ENCODE data around the gene CYB5R4.
A peak's percentile ranks its signal among the peaks of the same experiment; 100 is the strongest.
"Not testable (repeated sequence)": the region's sequence is repeated elsewhere in the genome, so short reads cannot be mapped to it uniquely, and the experiment has no call there.

Gene CYB5R4

DNA sequence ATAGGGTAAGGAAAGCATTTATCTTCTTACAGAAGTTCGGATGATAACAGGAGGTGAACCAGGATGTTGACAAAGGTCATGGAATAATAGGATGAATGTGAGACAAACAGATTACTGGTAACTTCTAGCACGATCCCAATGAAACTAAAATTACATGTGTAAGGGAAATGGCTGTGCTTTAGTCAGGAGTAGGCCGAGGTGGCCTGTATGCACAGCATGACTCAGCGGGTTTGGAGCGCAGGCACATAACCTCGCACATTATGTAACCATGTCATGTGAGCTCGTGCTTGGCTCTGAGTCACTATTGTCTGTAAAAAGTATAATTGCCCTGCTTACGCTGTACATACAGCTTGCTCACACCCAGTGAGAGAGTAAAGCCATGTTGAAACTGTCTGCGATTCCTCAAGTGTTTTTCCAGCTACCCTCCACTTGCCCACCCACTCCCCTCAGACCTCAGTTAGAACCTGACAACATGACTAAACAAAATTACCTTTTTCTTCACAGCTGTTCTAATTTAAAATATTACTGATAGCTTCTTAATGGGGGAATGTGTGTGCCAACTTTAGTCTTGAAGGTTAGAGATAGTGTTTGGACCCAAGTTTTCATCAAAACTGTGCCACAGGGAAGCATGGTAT is 8.2 kb downstream of the CYB5R4 start:
- DNase-seq = no peak

DNA sequence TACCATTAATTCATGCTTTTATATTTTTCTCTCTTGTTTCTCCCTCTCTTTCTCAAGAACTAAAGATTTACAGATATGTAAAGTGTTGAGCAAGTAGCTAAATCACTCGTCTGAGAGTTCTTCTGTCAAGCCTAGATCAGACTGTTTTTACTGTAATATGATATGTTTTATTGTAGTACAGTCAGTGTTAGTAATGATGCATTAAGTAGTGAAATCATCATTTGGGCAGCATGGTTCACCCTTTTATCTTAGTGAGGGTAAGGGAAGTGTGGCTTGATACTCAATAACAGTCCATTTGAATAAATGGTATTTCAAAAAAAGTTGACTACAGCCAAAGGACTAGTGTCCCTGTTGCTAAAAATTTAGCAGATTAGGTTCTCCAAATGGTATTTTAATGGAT is 9.2 kb downstream of the CYB5R4 start:
- DNase-seq = no peak

DNA sequence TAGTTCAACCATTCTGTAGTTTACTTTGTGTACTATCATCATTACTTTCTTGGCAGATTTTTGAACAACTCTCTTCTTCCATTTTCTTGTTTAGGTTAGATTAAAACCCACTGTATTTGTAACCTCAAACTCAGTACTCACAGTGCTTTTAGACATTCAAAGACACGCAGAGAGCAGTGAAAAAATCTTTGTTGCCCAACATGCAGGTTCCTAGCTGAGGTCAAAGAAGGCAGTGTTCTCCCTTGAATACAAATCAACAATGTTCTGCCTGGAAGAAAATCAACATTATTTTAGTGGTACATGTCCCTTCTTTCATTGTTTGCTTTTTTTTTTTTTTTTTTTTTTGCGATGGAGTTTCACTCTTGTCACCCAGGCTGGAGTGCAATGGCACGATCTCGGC is 11.2 kb downstream of the CYB5R4 start:
- no peak for DNase-seq

DNA sequence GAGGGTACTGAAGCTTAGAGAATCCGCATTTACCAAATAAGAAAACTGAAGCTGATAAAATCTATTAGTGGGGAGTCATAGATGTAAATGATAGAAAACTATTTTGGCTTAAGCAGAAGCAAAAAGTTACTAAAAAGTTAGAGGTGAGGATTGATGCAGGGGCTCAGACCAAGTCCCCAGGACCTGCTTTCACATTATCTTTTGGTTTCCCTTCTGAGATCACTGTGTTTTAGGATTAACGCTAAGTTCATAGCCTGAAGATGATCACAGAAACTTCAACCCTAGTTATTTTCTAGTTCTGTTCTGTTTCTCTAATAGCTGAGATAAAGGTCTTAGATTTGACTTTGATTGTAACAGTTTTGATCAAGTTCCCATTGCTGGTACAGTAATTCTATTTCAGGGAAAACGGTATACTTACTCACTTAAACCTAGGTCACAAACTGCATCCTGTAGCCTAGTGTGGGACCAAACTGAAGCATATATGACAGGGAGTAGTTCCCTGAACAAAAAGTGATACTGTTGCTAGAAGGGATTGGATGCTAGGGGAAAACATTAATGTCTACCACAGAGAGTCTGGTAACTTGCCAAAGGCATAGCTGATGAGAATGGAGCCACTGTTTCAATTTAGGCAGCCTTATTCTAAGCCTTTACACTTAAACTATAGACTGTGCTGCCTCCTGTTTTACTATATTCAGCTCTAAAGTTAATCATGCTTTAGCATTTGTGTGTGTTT is 13.1 kb downstream of the CYB5R4 start:
- DNase-seq = no peak

DNA sequence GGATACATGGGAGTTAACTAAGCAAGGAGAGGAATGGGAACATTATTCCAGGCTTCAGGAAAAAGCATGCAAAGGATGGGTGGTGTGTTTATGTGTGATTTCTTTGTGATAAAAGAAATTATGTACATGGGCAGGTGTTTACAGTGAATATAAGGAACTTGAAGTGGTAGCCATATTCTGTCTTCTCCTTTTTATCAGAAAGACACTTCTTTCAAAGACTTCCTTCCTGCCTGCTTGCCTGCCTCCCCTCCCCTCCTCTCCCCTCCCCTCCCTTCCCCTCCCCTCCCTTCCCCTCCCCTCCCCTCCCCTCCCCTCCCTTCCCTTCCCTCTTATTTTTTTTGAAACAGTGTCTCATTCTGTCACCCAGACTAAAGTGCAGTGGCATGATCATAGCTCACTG is 14.4 kb downstream of the CYB5R4 start:
- no peak for DNase-seq

DNA sequence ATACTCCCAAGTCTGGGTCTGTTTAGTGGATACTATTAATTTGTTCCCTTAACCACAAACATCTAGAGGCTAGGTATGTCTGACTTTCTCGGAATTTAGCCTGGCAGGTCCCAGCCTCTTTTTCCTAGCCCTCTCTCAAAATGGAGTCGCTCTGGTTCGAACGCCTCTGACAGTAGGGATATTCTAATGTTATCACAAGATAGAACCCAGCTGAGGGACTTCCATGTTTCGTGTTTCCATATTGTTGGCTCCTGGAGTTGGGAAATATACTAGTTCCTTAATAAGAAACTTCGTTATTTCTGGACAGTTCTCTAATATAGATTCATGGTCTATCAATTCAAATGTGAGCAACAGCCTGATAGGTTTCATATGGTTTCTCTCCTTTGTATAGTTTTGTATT is 16.4 kb downstream of the CYB5R4 start:
- DNase-seq = no peak

DNA sequence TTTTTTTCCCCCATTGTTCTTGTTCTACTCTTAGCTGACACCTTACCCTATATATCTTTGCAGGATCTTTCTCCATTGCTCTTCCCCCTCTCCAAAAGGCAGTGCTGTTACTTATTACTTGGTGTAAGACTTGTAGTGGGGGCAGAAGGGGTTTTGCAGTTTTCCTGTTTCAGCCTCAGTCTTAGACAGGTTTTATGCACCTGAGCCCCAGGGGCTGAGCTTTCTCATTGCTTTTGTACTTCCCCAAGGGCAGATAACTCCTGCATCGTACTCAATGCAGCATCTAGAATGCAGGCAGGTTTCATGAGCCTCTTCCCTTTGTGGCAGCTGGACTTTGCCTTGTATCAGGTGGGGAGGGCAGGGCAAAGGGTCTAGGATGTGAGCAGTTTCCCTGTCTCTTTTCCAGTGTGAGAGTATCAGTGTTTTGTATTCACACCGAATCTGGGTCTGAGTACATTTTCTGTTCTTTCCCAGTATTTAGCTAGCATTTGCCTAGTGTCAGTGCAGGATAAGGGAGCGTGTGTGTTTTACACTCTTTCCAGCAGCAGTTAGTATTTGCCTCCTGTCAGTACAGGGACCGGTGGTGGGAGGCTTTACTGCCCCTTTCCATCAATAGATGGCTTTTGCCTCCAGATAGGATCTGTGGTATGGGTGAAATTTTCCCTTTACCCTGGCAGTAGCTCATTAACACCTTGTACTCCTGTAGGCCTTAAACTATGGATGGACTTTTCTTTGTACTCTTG is 19.6 kb downstream of the CYB5R4 start:
- no peak for DNase-seq

DNA sequence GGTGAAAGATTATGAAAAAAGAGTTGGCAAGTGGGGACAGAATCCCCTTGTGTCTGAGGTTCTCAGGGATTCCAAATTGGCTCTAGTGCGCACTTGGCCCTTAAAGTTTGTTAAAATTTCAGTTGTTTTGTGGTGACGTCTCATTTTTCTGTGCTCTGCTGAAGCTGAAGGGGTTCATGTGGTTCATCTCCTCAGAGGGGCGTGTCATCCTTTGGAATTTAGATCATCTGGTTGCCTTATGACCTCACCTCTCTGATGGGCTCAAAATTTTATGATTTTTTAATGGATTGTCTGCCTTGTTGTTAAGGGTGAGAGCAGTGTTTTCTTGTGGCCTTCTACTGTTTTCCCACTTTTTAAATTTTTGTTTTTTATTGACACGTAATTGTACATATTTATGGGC is 20.3 kb downstream of the CYB5R4 start:
- no peak for DNase-seq

DNA sequence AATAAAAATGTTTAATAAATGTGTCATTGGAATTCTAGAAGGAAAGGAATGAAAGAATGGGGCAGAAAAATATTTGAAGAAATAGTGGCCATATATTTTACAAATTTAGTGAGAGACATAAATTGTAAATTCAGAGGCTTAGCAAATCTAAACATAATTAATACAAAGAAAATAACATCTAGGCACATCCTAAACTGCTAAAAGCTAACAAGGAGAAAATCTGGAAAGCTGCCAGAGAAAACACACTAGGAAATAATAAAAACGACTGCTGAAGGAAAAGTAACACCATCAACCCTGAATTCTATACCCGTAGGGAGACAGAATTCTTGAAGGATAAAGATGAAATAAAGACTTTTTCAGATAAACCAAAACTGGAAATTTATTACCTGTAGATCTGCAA is 23.8 kb downstream of the CYB5R4 start:
- DNase-seq = no peak

DNA sequence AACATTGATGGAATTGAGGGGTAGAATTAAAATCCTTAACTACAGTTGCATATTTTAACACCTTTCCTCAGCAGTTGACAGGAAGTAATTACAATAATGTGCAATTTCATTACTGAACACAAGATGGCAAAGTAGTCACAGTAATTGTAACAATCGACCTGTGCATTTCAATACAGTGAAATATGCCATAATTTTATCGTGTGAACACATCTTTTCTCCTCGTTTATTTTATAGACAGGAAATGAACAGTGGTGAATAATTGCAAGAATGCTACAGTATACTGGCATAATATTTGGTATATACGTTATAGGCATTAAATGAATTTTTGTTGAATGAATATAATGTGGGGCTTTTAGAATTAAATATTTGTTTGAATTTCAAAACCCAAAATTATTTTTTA is 25.0 kb downstream of the CYB5R4 start:
- peak; percentile 36 for DNase-seq

DNA sequence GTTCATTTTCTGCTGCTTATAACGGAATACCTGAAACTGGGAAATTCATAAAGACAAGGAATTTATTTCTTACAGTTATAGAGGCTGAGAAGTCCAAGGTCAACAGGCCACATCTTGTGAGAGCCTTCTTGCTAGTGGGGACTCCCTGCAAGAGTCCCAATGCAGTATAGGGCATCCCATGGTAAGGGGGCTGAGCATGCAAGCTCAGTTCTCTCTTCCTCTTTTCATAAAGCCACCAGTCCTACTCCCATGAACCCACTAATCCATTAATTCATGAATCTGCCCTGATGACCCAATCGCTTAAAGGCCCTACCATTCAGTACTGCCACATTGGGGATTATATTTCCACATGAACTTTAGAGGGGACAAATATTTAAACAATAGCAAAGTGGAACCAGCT is 26.5 kb downstream of the CYB5R4 start:
- DNase-seq = no peak

DNA sequence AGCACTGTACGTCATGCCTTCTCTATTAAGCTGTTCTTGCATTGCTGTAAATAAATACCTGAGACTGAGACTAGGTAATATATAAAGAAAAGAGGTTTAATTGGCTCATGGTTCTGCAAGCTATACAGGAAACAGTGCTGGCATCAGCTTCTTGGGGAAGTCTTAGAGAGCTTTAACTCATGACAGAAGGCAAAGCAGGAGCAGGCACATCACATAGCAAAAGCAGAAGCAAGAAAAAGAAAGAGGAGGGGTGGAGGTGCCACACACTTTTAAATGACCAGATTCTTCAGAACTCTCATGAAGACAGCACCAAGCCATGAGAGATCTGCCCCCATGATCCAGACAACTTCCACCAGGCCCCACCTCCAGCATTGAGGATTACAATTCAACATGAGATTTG is 30.1 kb downstream of the CYB5R4 start:
- no peak for DNase-seq

DNA sequence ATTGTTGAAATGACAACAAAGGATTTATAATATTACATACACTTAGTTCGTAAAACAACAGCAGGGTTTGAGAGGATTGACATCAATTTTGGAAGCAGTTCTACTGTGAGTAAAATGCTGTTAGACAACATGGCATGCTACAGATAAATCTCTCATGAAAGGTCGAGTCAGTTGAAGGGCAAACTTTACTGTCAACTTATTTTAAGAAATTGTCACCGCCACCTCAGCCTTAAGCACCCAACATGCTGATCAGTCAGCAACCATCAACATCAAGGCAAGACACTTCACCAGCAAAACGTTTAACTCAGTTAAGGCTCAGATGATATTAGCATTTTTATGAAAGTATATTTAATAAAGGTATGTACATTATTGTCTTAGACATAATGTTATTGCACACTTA is 31.0 kb downstream of the CYB5R4 start:
- no peak for DNase-seq

DNA sequence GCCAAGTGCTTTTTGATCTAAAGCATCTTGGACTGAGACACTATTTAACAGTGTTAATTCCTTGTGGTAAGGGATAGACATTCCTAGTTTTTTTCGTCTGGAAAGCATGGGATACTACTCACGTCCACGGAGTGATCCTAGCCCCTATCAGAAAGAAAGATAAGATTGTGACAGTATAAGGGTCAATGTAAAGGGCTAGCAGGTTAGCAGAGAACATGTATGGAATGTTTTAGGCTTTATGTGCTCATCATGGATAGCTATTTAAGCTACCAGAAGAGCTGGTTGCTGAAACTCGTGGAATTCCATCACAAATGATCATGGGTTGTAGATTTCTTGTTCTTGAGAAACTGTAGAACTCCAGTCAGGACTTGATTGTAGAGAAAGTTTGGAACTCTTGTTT is 32.1 kb downstream of the CYB5R4 start:
- DNase-seq = no peak

DNA sequence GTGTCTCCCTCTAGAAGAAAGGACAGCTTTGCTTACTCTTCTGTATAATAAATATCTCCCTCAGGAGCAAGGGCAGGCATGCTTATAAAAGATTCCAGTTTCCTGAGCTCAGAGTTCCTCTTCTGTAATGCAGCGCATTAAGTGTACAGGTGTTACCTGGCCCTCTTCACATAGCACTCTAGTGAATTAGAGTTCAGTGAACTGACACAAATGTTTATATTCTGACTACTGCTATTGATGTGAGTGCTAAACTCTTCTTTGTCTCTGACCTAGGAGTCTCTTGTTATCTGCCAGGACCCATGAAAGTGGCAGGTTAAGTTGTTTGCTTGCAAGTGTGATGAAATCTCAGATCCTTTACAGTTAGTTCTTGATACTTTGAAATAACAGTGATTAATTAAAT is 33.5 kb downstream of the CYB5R4 start:
- no peak for DNase-seq

DNA sequence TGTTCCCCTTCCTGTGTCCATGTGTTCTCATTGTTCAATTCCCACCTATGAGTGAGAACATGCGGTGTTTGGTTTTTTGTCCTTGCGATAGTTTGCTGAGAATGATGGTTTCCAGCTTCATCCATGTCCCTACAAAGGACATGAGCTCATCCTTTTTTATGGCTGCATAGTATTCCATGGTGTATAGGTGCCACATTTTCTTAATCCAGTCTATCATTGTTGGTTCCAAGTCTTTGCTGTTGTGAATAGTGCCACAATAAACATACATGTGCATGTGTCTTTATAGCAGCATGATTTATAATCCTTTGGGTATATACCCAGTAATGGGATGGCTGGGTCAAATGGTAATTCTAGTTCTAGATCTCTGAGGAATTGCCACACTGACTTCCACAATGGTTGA is 37.6 kb downstream of the CYB5R4 start:
- not testable (repeated sequence) for DNase-seq

DNA sequence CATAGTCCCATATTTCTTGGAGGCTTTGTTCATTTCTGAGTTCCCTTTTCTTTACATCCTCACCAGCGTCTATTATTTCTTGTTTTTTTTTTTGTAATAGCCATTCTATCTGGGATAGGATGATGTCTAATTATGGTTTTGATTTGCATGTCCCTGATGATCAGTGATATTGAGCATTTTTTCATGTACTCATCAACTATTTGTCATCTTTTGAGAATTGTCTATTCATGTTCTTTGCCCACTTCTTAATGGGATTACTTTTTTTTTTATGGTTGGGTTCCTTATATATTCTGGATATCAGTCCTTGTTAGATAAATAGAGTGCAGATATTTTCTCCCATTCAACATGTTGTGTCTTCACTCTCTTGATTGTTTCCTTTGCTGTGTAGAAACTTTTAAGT is 42.1 kb downstream of the CYB5R4 start:
- no peak for DNase-seq

DNA sequence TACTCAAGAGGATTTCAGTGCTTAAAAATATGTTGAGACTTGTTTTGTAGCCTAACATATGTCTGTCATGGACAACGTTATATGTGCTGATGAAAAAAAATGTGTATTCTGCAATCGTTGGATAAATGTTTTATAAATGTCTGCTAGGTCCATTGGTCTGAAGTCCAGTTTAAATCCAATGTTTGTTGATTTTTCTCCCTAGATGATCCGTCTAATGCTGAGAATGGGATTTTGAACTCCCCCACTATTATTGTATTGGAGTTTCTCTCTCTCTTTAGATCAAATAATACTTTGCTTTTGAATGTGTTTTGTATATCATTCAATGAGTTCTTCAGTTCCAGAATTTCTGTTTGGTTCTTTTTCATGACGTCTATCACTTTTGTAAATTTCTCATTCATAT is 44.9 kb downstream of the CYB5R4 start:
- no peak for DNase-seq

DNA sequence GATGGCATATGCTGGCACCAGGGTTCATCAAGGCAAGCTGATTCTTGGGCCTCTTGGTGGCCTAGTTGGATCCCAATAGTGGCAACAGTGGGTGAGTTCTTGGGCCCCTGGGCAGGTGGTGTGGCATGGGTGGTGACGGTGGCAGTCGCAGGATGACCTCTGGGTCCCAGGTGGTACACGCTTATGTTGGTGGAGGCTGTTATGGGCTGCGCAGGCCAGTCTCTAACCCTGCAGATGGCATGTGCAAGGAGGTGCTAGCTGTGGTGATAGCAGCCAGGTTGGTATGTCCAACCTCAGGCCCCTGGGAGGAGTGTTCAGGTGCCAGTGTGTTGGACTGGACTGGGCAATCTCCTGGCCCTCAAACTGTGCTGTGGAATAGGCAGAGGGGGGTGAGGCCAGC is 46.2 kb downstream of the CYB5R4 start:
- DNase-seq = no peak

DNA sequence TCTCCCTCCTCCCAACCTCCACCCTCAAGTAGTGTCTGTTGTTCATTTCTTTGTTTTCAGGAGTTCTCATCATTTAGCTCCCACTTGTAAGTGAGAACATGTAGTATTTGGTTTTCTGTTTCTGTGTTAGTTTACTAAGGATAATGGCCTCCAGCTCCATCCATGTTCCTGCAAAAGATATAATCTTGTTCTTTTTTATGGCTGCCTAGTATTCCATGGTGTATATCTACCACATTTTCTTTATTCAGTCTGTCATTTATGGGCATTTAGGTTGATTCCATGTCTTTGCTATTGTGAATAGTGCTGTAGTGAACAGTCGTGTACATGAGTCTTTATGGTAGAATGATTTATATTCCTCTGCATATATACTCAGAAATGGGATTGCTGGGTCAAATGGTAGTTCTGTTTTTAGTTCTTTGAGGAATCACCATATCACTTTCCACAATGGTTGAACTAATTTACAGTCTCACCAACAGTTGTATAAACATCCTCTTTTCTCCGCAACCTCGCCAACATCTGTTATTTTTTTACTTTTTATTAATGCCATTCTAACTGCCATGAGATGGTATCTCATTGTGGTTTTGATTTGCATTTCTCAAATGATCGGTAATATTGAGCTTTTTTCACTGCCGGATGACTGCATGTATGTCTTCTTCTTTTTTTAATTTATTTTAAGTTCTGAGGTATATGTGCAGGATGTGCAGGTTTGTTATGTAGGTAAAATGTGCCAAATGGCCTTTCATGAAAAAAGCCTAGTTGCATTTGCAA is 48.3 kb downstream of the CYB5R4 start:
- not testable (repeated sequence) for DNase-seq

DNA sequence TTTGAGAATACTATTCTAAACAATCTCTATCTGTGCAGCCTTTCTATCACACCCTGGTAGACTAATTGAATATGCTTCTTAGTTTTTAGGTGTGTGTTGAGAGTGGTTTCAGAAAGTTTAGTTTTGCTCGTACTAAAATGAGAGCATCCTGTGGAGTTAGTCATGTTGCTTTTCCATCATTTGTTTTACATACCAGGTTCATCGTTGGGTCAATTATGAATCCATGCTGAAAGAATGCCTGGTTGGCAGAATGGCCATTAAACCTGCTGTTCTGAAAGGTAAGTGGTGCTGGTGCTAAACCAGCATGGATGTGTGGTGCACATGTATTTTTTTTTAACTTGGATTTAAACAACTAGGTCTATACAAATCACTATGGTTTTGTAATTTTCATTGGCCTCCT is 49.3 kb downstream of the CYB5R4 start:
- DNase-seq = no peak

DNA sequence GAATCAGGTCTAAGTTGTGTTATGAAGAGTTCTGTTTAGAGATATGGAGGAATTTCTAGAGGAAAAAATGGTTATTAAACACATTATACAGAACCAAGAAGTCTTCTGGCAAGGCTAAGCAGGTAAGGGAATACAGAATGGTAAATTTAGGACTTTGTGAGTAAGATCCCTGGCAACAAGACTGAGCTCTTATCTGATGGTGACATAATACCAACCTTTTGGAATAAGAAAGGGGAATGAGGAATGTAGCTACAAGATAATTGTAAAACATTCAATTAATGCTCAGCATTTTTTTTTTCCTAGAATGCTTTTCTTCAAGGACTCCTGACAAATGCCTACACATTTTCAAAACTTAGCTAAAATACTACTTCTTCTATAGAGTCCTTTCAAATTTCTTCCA is 51.8 kb downstream of the CYB5R4 start:
- DNase-seq = no peak

DNA sequence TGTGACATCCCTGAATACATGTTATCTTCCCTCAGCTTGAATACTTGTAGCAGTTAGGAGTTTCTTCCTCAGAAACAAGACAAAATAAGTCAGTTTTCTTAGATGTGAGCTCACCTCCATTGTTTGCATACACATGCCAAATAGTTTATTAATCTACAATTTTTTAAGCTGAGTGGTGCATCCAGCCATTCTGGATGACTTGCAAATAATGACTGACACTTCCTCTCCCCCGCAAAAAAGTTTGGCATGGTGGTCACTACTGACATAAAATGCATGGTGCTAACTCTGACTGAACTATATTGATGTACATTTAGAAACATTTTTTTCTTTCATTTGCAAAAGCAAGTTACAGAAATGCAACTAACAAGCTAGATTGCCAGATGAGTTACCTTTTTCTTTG is 55.5 kb downstream of the CYB5R4 start:
- no peak for DNase-seq

DNA sequence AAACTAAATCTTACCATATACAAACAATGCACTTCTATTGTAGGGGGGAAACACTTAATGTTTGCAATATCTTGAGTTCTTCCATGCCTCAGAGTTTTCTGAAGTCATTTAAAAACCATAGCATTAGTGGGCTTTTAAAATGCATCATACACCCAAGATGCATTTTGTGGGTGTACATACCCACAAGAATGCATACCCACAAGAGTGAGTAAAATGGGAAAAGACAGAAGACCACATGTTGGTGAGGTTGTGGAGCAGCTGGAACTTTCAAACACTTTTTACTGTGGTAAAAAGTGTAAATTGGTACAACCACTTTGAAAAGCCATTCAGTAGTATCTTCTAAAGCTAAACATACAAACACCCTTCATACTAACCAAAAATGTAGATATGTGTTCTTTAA is 57.5 kb downstream of the CYB5R4 start:
- DNase-seq = no peak

All from NCI-H1048 (cell line).